Bladder microvascular endothelial cell (primary cell): ENCODE results near the gene DHX9. TPM values are rescaled to one million over a fixed set of nuclear protein-coding genes. Genes with fewer than 3 reads are reported as not detected.

Source experiments
- total RNA-seq: library from RNA; depleted of rRNA; stranded (reverse); fragments of >200 nt; gene quantifications from 2 replicates; pipeline ENCODE4 v1.2.3, GENCODE V29; 2014

DHX9 gene
- total RNA-seq = 144 and 214 TPM in 2 replicates

GRCh38 chr1:182839209-182840066 is at the start of gene DHX9:
Gene DHX9, plus strand, starts transcription at chr1:182839347. Its CDS starts 3,220 bp downstream, at chr1:182842567.

Other genes starting within 250 kb of the DHX9 start
- gene RGS16, start 235.0 kb upstream of the DHX9 start, total RNA-seq = 1.1 and 3.9 TPM in 2 replicates
- under 0.01 TPM in 1 of 2 replicates, not detected in the other for gene RGS8, start 154.8 kb upstream of the DHX9 start, total RNA-seq
- gene NPL, start 49.6 kb upstream of the DHX9 start, total RNA-seq = 3.9 and 4.4 TPM in 2 replicates
- not detected in 2 replicates for gene SHCBP1L, start 113.8 kb downstream of the DHX9 start, total RNA-seq
- gene LAMC1, start 184.1 kb downstream of the DHX9 start, total RNA-seq = 412 and 874 TPM in 2 replicates